GM15510 (cell line): Measurements from ENCODE around the gene KLHL13.

Source experiments
- POLR2A ChIP-seq: IDR thresholded peaks from 3 replicates; pipeline ENCODE4 v1.6.1; 2011; ENCODE audit warnings: borderline replicate concordance; ENCODE audit not compliant: insufficient read length; ENCODE audit errors: extremely low read depth

KLHL13 gene

GRCh38 chrX:118024482-118024881 is 92.1 kb downstream of the KLHL13 start:
- no peak for TF ChIP-seq POLR2A

GRCh38 chrX:118022753-118023152 is 93.9 kb downstream of the KLHL13 start:
- TF ChIP-seq POLR2A: no peak

DNA sequence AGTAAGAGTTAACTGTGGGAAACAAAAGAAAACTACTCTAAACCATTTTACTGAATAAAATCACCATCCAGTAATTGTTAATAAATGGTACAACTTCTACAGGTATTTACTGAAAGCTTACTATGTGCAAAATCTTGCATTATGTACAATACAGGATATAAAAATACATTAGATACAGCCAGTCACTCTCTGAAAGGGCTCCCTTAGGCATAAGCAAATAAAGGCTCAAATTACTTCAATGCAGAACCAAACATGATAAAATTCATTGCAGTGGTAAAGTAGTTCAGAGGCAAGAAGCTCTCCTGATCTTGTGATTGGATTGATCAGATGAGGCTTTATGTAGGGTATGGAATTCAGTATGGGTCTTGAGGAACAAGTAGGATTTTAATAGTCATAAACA is 100.2 kb downstream of the KLHL13 start:
- TF ChIP-seq POLR2A: no peak

- TF ChIP-seq POLR2A: no peak
Observed at GRCh38 chrX:118000518-118000917, 116.1 kb downstream of the KLHL13 start.

DNA sequence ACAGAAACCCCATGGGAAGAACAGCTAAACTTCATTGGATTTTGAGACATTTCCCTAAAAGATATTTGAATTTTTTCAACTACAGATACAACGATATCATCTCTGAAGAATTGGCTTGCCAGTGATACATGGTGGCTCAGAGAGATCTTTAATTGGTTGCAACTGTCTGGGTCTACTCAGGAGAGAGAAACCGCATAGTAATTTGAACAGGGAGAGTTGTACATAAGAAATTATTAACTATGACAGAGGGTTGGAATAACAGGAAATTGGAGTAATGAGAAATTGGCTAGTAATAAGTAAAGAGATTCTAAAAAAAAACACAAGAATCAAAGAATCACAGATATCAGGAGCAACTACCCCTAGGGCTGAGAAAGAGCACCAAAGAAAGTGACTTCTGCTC is 118.4 kb downstream of the KLHL13 start:
- TF ChIP-seq POLR2A: no peak

DNA sequence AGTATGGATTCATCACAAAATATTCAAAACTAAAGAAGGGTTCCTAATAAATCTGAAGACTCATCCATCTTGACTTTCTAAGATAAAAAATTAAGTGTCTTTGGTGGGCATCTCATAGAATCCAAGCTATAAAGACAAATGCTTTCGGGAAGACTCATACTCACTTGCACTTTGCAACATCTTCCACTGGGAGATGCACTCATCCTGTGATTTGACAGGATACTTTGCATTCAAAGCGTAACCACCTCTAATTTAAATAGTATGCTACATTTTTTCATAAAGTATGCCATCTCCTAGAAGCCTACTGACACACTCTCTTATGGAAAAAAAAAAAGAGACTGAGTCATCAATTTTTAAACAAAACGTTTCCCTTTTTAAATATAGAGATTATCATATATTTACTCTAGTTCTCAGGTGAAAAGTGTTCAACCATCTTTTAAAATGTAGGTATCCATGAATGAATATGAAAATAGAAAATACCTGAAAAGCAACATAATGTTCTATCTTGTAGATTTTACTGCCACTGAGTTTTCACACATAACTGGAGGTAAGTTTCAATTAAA is 119.6 kb downstream of the KLHL13 start:
- TF ChIP-seq POLR2A: no peak

DNA sequence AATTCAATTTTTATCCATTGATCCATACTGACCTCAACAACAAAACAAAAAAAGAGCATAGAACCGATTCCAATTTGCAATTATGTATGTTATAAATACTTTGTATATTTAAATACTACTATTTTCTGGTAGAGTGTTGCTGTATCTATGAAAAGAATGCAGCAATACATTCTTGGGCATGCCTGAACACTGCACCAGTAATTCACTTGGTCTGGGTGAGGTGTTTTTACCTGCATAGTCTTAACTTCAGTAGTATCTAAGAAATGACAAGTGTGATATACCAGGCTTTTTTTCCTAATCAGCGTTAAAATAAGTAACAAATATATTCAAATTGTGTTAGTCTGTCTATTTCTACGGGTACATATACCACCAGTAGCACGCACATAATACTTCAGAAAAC is 120.2 kb downstream of the KLHL13 start:
- TF ChIP-seq POLR2A: no peak

GRCh38 chrX:117995378-117995777 is 121.2 kb downstream of the KLHL13 start:
- no peak for TF ChIP-seq POLR2A

GRCh38 chrX:117992192-117992723 is 124.4 kb downstream of the KLHL13 start:
- TF ChIP-seq POLR2A: no peak

DNA sequence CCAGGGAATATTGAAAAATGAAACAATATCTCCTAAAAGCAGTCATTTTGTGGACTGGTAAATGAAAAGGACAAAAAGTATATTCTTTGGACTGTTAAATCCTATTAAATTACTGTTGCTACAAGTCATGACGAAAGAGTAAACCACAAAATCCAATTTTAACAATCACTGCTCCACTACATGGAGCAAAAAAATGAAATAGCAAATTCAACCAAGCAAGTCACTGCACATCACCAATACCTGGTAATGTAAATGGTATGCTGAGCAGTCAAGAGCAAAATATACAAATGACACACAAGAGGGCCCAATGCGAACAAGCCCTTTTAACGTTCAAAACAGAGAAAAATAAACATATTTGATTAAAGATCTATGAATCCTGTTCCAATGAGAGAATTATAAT is 126.2 kb downstream of the KLHL13 start:
- no peak for TF ChIP-seq POLR2A

GRCh38 chrX:117989512-117989911 is 127.1 kb downstream of the KLHL13 start:
- TF ChIP-seq POLR2A: no peak

DNA sequence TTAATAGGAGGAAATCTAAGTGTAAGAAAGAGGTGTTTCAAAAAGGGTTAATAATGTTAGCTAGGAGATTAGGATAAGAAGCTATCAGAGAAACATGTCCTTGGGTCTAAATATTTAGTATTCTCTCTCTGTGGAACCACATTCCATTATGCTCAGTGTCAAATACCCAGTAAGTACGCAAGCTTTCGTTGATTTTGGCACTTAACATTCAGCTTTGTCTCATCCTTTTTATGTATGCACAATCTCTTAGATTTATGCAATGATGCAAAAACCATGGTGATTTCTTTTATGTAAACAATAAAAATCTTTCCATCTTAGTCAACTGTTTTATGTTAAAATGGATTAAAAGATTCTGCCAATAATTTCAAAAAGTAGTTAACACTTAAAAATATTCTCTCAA is 129.2 kb downstream of the KLHL13 start:
- no peak for TF ChIP-seq POLR2A

- TF ChIP-seq POLR2A: no peak
Observed at GRCh38 chrX:117985241-117985640, 131.4 kb downstream of the KLHL13 start.

DNA sequence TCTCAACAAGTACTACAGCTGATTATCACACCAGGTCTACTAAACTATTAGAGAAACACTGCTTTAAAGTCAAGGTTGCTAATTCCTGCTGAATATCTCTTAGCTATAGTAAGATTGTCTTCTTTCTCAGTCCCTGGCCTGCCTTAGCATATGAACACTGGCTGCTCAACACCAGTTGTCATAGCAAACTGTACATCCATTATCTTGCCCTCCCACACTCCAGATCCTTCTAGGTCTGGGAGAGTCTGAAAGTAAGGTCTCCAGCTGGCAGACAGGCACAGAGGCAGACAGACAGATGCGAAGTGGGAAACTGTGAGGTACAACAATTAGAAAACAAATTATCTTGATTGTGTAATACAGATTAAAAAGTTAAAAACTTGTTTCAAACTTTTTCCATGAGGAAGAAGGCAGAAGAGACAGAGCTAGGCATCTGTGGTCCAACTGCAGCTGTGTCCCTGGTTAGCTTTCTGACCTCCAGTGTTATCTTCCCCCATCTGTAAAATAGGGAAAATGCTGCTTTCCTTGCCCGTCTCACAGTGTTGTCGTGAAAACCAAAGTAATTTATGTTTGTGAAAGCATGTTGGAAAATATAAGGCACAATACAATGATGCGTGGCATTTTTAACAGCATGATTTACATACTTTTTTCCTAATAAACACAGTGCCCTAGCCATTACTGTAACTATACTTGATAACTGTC is 133.8 kb downstream of the KLHL13 start:
- TF ChIP-seq POLR2A: no peak

DNA sequence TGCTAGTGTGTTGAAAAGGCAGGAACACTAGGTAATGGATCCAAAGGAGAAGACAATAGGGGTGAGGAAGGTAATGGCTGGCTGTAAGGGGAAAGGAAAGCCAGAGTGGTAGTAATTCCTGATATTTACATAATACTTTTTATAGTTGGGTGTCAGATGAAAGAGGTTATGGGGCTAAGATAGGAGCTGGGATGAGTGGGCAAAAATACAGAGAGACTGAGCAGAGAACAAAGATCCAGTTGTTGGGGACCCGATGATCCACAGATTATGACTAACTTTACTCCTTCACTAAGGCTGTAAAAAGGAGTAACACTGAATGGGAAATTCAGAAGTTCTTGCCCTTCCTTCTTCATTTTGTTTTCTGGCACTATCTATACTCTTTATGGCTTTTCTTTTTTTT is 138.2 kb downstream of the KLHL13 start:
- TF ChIP-seq POLR2A: no peak

- no peak for TF ChIP-seq POLR2A
Observed at GRCh38 chrX:117977526-117977925, 139.1 kb downstream of the KLHL13 start.

GRCh38 chrX:117973110-117973807 is 143.4 kb downstream of the KLHL13 start:
- no peak for TF ChIP-seq POLR2A

GRCh38 chrX:117972711-117973109 is 143.9 kb downstream of the KLHL13 start:
- no peak for TF ChIP-seq POLR2A
